Endothelial cell (in vitro differentiated cells): ENCODE data around the gene BACE1-AS. TPM values are rescaled to one million over a fixed set of nuclear protein-coding genes. Genes with fewer than 3 reads are reported as not detected.

Source experiments
- DNase-seq: peaks from one replicate; pipeline ENCODE4 v3.0.0; 2021; ENCODE audit warnings: low spot score
- H3K27ac Mint-ChIP-seq: one replicate; pipeline ENCODE4 v1.8.0; 2021; ENCODE audit warnings: mixed read lengths, inconsistent platforms; ENCODE audit not compliant: unreplicated experiment
- H3K27me3 Mint-ChIP-seq: one replicate; pipeline ENCODE4 v1.8.0; 2021; ENCODE audit warnings: mild to moderate bottlenecking, moderate library complexity, mixed read lengths, inconsistent platforms; ENCODE audit not compliant: unreplicated experiment
- H3K36me3 Mint-ChIP-seq: one replicate; pipeline ENCODE4 v1.8.0; 2021; ENCODE audit warnings: mild to moderate bottlenecking, low read depth, mixed read lengths, inconsistent platforms; ENCODE audit not compliant: unreplicated experiment
- H3K4me1 Mint-ChIP-seq: one replicate; pipeline ENCODE4 v1.8.0; 2021; ENCODE audit warnings: mild to moderate bottlenecking, mixed read lengths, inconsistent platforms; ENCODE audit not compliant: unreplicated experiment
- H3K4me3 Mint-ChIP-seq: one replicate; pipeline ENCODE4 v1.8.0; 2021; ENCODE audit warnings: mild to moderate bottlenecking, mixed read lengths, inconsistent platforms; ENCODE audit not compliant: unreplicated experiment
- H3K9me3 Mint-ChIP-seq: one replicate; pipeline ENCODE4 v1.8.0; 2021; ENCODE audit warnings: mixed read lengths, inconsistent platforms; ENCODE audit not compliant: unreplicated experiment
- total RNA-seq: library from RNA; stranded (reverse); fragmentation: NEBNext Ultra II Directional; extraction: Animal tissue kit (Norgen Biotek cat#: 25700); gene quantifications from one replicate; pipeline ENCODE4 v1.2.1, GENCODE V29; 2021; ENCODE audit not compliant: unreplicated experiment
- TF ChIP-seq, protein P1 (sequence below): fragments of 200-600 bp; sonication (generic); IDR thresholded peaks from one replicate; pipeline ENCODE4 v1.5.0; 2021; ENCODE audit warnings: antibody characterized with exemption; ENCODE audit not compliant: unreplicated experiment

Gene BACE1-AS
- total RNA-seq, 1 donor from 2014 or later = 10.2 TPM

DNA sequence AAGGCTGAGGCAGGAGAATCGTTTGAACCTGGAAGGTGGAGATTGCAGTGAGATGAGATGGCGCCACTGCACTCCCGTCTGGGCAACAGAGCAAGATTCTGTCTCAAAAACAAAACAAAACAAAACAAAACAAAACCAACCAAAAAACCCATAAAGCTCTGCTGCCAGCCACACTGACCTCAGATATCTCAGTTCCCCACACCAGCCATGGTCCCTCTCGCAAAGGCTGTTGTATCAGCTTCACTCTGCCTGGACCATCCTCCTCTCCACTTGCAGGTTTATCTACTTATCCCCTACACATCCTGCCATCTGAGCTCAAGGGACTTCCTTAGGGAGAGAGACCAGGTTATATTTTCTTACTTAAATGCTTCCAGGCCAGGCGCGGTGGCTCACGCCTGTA lies 11.1 kb downstream of the BACE1-AS start:
- H3K27me3 Mint-ChIP-seq = no peaks in the 10 kb centered on the region
- H3K36me3 Mint-ChIP-seq = peaks cover 6% of the 10 kb centered on the region
- TF ChIP-seq, protein P1, sequence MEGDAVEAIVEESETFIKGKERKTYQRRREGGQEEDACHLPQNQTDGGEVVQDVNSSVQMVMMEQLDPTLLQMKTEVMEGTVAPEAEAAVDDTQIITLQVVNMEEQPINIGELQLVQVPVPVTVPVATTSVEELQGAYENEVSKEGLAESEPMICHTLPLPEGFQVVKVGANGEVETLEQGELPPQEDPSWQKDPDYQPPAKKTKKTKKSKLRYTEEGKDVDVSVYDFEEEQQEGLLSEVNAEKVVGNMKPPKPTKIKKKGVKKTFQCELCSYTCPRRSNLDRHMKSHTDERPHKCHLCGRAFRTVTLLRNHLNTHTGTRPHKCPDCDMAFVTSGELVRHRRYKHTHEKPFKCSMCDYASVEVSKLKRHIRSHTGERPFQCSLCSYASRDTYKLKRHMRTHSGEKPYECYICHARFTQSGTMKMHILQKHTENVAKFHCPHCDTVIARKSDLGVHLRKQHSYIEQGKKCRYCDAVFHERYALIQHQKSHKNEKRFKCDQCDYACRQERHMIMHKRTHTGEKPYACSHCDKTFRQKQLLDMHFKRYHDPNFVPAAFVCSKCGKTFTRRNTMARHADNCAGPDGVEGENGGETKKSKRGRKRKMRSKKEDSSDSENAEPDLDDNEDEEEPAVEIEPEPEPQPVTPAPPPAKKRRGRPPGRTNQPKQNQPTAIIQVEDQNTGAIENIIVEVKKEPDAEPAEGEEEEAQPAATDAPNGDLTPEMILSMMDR = no peak
- H3K27ac Mint-ChIP-seq = no peak overlapping the region
- peaks cover 13% of the 10 kb centered on the region for H3K4me1 Mint-ChIP-seq
- H3K9me3 Mint-ChIP-seq = no peaks in the 10 kb centered on the region
- H3K4me3 Mint-ChIP-seq = no peak overlapping the region
- no peak for DNase-seq

DNA sequence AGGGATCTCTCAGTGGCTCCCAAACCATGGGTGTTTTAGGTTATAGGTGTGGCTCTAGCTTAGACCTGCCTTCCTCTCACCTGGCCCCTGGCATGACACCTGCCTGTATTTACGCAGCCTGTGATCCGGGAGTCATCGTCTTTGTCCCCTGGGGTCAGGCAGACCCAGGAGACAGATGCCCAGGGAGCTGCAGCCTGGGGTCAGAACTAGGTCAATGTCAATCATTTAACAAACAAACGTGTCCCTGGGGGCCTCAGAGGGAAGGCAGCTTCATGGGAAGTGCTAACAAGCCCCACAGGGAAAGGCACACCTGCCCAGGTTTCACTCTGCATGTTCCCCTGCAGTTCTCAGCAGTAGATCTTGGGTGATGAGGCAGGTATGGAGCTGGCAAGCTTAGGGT lies 12.0 kb downstream of the BACE1-AS start:
- Mint-ChIP-seq H3K27me3 (no peaks in the 10 kb centered on the region), H3K27ac (no peak overlapping the region), H3K4me3 (no peak overlapping the region), H3K4me1 (peaks cover 13% of the 10 kb centered on the region), H3K36me3 (peaks cover 6% of the 10 kb centered on the region), H3K9me3 (no peaks in the 10 kb centered on the region)
- DNase-seq = no peak
- TF ChIP-seq, protein P1 = no peak

DNA sequence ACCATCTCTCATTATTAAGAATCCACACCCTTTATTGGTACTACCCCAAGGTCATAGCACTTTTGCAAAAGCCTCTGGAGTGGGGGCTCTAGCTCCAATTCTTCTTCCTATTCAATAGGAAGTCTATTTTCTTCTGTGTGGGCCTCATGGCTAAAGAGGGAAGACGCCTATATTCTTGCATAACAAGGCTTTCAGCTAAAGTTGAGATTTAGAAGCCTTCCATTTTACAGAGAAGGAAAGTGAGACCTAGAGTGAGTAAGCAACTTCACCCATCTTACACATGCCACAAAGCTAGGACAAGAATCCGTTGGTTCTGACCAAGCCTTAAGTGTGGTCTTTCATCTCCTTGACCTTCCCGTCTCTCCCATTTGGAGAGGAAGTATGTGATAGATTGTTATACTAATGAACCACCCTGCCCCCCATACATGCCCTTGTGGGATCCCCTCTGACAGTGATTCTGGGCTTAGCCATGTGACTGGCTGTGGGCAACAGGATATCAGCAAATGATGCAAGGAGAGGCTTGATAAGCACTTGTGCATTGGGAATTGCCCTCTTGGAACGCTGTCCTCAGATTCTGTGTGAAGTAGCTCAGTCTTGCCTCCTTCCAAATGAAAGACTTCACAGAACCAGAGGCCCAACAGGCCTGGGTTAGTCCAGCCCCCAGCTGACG lies 12.6 kb downstream of the BACE1-AS start:
- TF ChIP-seq, protein P1 = no peak
- Mint-ChIP-seq H3K27me3 (no peaks in the 10 kb centered on the region), H3K9me3 (no peaks in the 10 kb centered on the region), H3K27ac (no peak overlapping the region), H3K36me3 (peaks cover 6% of the 10 kb centered on the region), H3K4me1 (peaks cover 15% of the 10 kb centered on the region), H3K4me3 (no peak overlapping the region)
- no peak for DNase-seq

DNA sequence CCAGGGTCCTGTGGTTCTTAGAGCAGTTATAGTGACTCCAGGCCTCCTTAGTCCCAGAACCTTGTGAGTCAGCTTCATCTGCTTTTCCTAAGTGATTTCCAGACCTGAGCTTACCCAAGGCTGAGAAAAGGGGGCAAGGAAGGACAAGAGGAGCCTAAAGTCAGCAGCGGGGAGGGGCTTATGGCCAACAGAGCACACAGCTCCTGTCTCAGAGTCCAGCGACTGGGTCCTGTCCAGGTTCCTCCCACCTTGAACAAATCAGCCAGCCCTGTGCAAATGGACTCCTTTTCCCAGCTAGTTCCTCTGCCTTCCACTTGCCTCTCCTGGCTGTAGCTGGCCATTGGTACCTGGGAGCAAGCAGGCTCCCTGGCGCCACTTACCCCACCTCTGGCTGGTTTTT lies 14.0 kb downstream of the BACE1-AS start:
- TF ChIP-seq, protein P1 = no peak
- Mint-ChIP-seq H3K4me1 (peaks cover 11% of the 10 kb centered on the region), H3K9me3 (no peaks in the 10 kb centered on the region), H3K27me3 (no peaks in the 10 kb centered on the region), H3K4me3 (no peak overlapping the region), H3K27ac (no peak overlapping the region), H3K36me3 (peaks cover 6% of the 10 kb centered on the region)
- no peak for DNase-seq

DNA sequence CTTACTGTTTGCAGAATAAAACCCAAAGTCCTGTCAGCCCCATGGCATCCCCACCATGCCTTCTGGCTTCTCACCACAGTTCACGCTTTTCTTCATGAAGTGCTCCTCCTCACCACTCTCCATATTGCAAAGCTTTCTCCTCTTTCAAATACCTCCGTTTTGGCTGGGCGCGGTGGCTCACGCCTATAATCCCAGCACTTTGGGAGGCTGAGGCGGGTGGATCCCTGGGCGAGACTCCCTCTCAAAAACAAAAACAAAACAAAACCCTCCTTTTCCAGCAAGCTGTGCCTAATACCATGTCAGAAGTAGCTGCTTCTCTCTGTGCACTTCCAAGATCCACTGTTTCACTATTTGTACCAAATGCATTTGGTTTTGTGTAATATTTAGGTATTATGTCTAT lies 18.2 kb downstream of the BACE1-AS start:
- H3K36me3 Mint-ChIP-seq = no peaks in the 10 kb centered on the region
- H3K9me3 Mint-ChIP-seq = no peaks in the 10 kb centered on the region
- peaks cover 4% of the 10 kb centered on the region for H3K27me3 Mint-ChIP-seq
- no peak for DNase-seq
- H3K4me1 Mint-ChIP-seq = peaks cover 2% of the 10 kb centered on the region
- no peak overlapping the region for H3K27ac Mint-ChIP-seq
- no peak overlapping the region for H3K4me3 Mint-ChIP-seq
- TF ChIP-seq, protein P1 = no peak
